GM23338 (cell line): ENCODE results near the gene KMT2C. TPM values are rescaled to one million over a fixed set of nuclear protein-coding genes. Genes with fewer than 3 reads are reported as not detected.
A peak's percentile ranks its signal among the peaks of the same experiment; 100 is the strongest.

Experiments
- ATAC-seq: fragments of 200-7000 bp; cut with Tn5 transposase; 3 replicates; pipeline ENCODE4 v1.9.1; 2020
- DNase-seq: peaks from one replicate; pipeline ENCODE4 v3.0.0-alpha.2; 2015; ENCODE audit warnings: low spot score
- H2AFZ ChIP-seq: fragments of 200-600 bp; sonication (generic); 2 replicates; pipeline ENCODE4 v1.8.0; 2016; ENCODE audit warnings: antibody characterized with exemption, mild to moderate bottlenecking, moderate library complexity
- H3F3A ChIP-seq: fragments of 200-600 bp; sonication (generic); replicated peaks from 2 replicates; pipeline ENCODE4 v1.8.0; 2017; ENCODE audit warnings: antibody characterized with exemption, mixed run types, low read depth
- H3K27ac ChIP-seq: fragments of 200-600 bp; sonication (generic); 2 replicates; pipeline ENCODE4 v1.6.1; 2016; ENCODE audit warnings: low read depth
- H3K27me3 ChIP-seq: fragments of 200-600 bp; sonication (generic); 2 replicates; pipeline ENCODE4 v1.8.0; 2016; ENCODE audit warnings: mild to moderate bottlenecking, mixed run types, moderate library complexity; ENCODE audit not compliant: insufficient read depth
- H3K36me3 ChIP-seq: fragments of 200-600 bp; sonication (generic); 2 replicates; pipeline ENCODE4 v1.8.0; 2016; ENCODE audit warnings: mild to moderate bottlenecking; ENCODE audit not compliant: insufficient read depth
- H3K4me1 ChIP-seq: fragments of 200-600 bp; sonication (generic); 2 replicates; pipeline ENCODE4 v1.8.0; 2016; ENCODE audit warnings: mild to moderate bottlenecking, moderate library complexity; ENCODE audit not compliant: insufficient read depth
- H3K4me2 ChIP-seq: fragments of 200-600 bp; sonication (generic); 2 replicates; pipeline ENCODE4 v1.7.1; 2017; ENCODE audit warnings: mixed run types
- H3K4me3 ChIP-seq: fragments of 200-600 bp; sonication (generic); 2 replicates; pipeline ENCODE4 v1.6.1; 2016; ENCODE audit warnings: mixed run types
- H3K79me2 ChIP-seq: fragments of 200-600 bp; sonication (generic); replicated peaks from 2 replicates; pipeline ENCODE4 v1.8.0; 2017; ENCODE audit warnings: mild to moderate bottlenecking; ENCODE audit not compliant: insufficient read depth
- H3K9me2 ChIP-seq: fragments of 200-600 bp; sonication (generic); 2 replicates; pipeline ENCODE4 v1.8.0; 2017; ENCODE audit not compliant: insufficient read depth
- H4K20me1 ChIP-seq: fragments of 200-600 bp; sonication (generic); replicated peaks from 2 replicates; pipeline ENCODE4 v1.8.0; 2017; ENCODE audit warnings: mild to moderate bottlenecking; ENCODE audit not compliant: insufficient read depth
- H3K27ac Mint-ChIP-seq: 2 replicates; pipeline ENCODE4 v1.8.0; 2020; ENCODE audit warnings: inconsistent platforms, mild to moderate bottlenecking, moderate library complexity, mixed read lengths
- H3K27me3 Mint-ChIP-seq: 3 replicates; pipeline ENCODE4 v1.8.0; 2022; ENCODE audit warnings: low read depth, mild to moderate bottlenecking, moderate library complexity, mixed read lengths, inconsistent platforms; ENCODE audit not compliant: insufficient read depth, poor library complexity
- H3K36me3 Mint-ChIP-seq: 3 replicates; pipeline ENCODE4 v1.8.0; 2021; ENCODE audit warnings: low read depth, mild to moderate bottlenecking, inconsistent platforms, moderate library complexity, mixed read lengths
- H3K4me1 Mint-ChIP-seq: 3 replicates; pipeline ENCODE4 v1.8.0; 2020; ENCODE audit warnings: mild to moderate bottlenecking, inconsistent platforms, mixed read lengths
- H3K4me3 Mint-ChIP-seq: 3 replicates; pipeline ENCODE4 v1.8.0; 2021; ENCODE audit warnings: moderate library complexity, mild to moderate bottlenecking, inconsistent platforms, mixed read lengths
- H3K9me3 Mint-ChIP-seq: 3 replicates; pipeline ENCODE4 v1.8.0; 2020; ENCODE audit warnings: moderate library complexity, mild to moderate bottlenecking, inconsistent platforms, mixed read lengths
- CREB1 ChIP-seq: fragments of 250-450 bp; sonication (Bioruptor Pico); IDR thresholded peaks from 2 replicates; pipeline ENCODE4 v1.5.0; 2020; ENCODE audit warnings: low read depth, mild to moderate bottlenecking, moderate library complexity
- EZH2 ChIP-seq: fragments of 200-600 bp; sonication (generic); IDR thresholded peaks from one replicate; pipeline ENCODE4 v1.8.0; 2017; ENCODE audit warnings: antibody characterized with exemption, mild to moderate bottlenecking, low read depth; ENCODE audit not compliant: unreplicated experiment
- EZH2phosphoT487 ChIP-seq: fragments of 200-600 bp; sonication (generic); IDR thresholded peaks from one replicate; pipeline ENCODE4 v1.8.1; 2018; ENCODE audit warnings: antibody characterized with exemption; ENCODE audit not compliant: unreplicated experiment
- JUNB ChIP-seq: IDR thresholded peaks from one replicate; pipeline ENCODE4 v1.6.1; 2016; ENCODE audit warnings: antibody characterized with exemption; ENCODE audit not compliant: unreplicated experiment
- NANOG ChIP-seq: IDR thresholded peaks from 2 replicates; pipeline ENCODE4 v1.6.1; 2016; ENCODE audit warnings: antibody characterized with exemption, borderline replicate concordance
- POLR2AphosphoS5 ChIP-seq: IDR thresholded peaks from 2 replicates; pipeline ENCODE4 v1.6.1; 2016; ENCODE audit warnings: antibody characterized with exemption, low read depth
- STAT1 ChIP-seq: IDR thresholded peaks from one replicate; pipeline ENCODE4 v1.6.1; 2016; ENCODE audit warnings: antibody characterized with exemption; ENCODE audit not compliant: unreplicated experiment
- ZNF114 ChIP-seq: fragments of 250-450 bp; sonication (Bioruptor Pico); IDR thresholded peaks from 2 replicates; pipeline ENCODE4 v1.5.0; 2020; ENCODE audit warnings: mild to moderate bottlenecking, moderate library complexity
- ZNF331 ChIP-seq: fragments of 250-450 bp; sonication (Bioruptor Pico); IDR thresholded peaks from 2 replicates; pipeline ENCODE4 v1.5.0; 2020; ENCODE audit warnings: low read depth, mild to moderate bottlenecking, moderate library complexity
- polyA plus RNA-seq: library from polyadenylated mRNA; unstranded; fragments of >200 nt; fragmentation: Nextera tagmentation; extraction: Ambion mirVana; gene quantifications from 2 replicates; pipeline ENCODE4 v1.2.1, GENCODE V29; 2016
- total RNA-seq: library from RNA; depleted of rRNA; stranded (reverse); fragments of >200 nt; shearing (Covaris generic); gene quantifications from 2 replicates; pipeline ENCODE4 v1.2.3, GENCODE V29; 2014
- TF ChIP-seq, protein P1 (sequence below): IDR thresholded peaks from 2 replicates; pipeline ENCODE4 v1.6.1; 2016; ENCODE audit warnings: antibody characterized with exemption
- TF ChIP-seq, protein P2 (sequence below): IDR thresholded peaks from one replicate; pipeline ENCODE4 v1.6.1; 2018; ENCODE audit warnings: antibody characterized with exemption; ENCODE audit not compliant: unreplicated experiment
- TF ChIP-seq, protein P3 (sequence below): fragments of 250-450 bp; sonication (Bioruptor Pico); IDR thresholded peaks from 2 replicates; pipeline ENCODE4 v1.5.0; 2020; ENCODE audit warnings: mild to moderate bottlenecking, moderate library complexity
- TF ChIP-seq, protein P4 (sequence below), 2 experiments: fragments of 200-600 bp in 1 of 2; sonication (generic) in 1 of 2; conservative IDR thresholded peaks; 2 replicates each; pipeline versions ENCODE4 v1.5.1 to v1.6.1; 2016 to 2017; ENCODE audit warnings: antibody characterized with exemption in 2 of 2, low read depth in 2 of 2, mild to moderate bottlenecking in 2 of 2, moderate library complexity in 1 of 2

Gene KMT2C
- total and polyA plus RNA-seq, 2 experiments from 2014 or later, result 11.4 to 39.0 TPM

DNA sequence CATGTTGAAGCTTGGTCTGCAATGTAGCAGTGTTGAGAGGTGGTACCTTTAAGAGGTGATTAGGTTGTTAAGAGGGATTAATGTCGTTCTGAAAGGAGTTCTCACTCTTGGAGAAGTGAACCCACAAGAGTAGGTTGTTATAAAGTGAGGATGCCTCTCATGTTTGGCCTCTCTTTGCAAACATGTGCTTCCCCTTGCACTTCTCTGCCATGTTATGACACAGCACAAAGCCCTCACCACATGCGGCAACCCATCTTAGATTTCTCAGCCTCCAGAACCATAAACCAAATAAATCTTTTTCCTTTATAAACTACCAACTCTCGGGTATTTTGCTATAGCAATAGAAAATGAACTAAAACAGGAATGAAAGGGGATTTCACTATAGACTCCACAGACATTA, 66.3 kb downstream of the KMT2C start:
- no peaks in the 10 kb centered on the region for H3K27me3 ChIP-seq
- H3K9me2 ChIP-seq, result no peaks in the 10 kb centered on the region
- H4K20me1 ChIP-seq, result peaks cover 3% of the 10 kb centered on the region; the same call in 1 of the 2 replicates
- no peak for DNase-seq
- TF ChIP-seq, protein P1, sequence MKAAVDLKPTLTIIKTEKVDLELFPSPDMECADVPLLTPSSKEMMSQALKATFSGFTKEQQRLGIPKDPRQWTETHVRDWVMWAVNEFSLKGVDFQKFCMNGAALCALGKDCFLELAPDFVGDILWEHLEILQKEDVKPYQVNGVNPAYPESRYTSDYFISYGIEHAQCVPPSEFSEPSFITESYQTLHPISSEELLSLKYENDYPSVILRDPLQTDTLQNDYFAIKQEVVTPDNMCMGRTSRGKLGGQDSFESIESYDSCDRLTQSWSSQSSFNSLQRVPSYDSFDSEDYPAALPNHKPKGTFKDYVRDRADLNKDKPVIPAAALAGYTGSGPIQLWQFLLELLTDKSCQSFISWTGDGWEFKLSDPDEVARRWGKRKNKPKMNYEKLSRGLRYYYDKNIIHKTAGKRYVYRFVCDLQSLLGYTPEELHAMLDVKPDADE, result no peak
- TF ChIP-seq, protein P2, sequence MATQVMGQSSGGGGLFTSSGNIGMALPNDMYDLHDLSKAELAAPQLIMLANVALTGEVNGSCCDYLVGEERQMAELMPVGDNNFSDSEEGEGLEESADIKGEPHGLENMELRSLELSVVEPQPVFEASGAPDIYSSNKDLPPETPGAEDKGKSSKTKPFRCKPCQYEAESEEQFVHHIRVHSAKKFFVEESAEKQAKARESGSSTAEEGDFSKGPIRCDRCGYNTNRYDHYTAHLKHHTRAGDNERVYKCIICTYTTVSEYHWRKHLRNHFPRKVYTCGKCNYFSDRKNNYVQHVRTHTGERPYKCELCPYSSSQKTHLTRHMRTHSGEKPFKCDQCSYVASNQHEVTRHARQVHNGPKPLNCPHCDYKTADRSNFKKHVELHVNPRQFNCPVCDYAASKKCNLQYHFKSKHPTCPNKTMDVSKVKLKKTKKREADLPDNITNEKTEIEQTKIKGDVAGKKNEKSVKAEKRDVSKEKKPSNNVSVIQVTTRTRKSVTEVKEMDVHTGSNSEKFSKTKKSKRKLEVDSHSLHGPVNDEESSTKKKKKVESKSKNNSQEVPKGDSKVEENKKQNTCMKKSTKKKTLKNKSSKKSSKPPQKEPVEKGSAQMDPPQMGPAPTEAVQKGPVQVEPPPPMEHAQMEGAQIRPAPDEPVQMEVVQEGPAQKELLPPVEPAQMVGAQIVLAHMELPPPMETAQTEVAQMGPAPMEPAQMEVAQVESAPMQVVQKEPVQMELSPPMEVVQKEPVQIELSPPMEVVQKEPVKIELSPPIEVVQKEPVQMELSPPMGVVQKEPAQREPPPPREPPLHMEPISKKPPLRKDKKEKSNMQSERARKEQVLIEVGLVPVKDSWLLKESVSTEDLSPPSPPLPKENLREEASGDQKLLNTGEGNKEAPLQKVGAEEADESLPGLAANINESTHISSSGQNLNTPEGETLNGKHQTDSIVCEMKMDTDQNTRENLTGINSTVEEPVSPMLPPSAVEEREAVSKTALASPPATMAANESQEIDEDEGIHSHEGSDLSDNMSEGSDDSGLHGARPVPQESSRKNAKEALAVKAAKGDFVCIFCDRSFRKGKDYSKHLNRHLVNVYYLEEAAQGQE, result no peak
- TF ChIP-seq CREB1 (CRISPR knock-in tag) (no peak), JUNB (no peak), ZNF331 (CRISPR knock-in tag) (no peak), STAT1 (no peak), EZH2 (no peak), EZH2phosphoT487 (no peak), NANOG (no peak), POLR2AphosphoS5 (no peak), ZNF114 (no peak)
- TF ChIP-seq, protein P3, sequence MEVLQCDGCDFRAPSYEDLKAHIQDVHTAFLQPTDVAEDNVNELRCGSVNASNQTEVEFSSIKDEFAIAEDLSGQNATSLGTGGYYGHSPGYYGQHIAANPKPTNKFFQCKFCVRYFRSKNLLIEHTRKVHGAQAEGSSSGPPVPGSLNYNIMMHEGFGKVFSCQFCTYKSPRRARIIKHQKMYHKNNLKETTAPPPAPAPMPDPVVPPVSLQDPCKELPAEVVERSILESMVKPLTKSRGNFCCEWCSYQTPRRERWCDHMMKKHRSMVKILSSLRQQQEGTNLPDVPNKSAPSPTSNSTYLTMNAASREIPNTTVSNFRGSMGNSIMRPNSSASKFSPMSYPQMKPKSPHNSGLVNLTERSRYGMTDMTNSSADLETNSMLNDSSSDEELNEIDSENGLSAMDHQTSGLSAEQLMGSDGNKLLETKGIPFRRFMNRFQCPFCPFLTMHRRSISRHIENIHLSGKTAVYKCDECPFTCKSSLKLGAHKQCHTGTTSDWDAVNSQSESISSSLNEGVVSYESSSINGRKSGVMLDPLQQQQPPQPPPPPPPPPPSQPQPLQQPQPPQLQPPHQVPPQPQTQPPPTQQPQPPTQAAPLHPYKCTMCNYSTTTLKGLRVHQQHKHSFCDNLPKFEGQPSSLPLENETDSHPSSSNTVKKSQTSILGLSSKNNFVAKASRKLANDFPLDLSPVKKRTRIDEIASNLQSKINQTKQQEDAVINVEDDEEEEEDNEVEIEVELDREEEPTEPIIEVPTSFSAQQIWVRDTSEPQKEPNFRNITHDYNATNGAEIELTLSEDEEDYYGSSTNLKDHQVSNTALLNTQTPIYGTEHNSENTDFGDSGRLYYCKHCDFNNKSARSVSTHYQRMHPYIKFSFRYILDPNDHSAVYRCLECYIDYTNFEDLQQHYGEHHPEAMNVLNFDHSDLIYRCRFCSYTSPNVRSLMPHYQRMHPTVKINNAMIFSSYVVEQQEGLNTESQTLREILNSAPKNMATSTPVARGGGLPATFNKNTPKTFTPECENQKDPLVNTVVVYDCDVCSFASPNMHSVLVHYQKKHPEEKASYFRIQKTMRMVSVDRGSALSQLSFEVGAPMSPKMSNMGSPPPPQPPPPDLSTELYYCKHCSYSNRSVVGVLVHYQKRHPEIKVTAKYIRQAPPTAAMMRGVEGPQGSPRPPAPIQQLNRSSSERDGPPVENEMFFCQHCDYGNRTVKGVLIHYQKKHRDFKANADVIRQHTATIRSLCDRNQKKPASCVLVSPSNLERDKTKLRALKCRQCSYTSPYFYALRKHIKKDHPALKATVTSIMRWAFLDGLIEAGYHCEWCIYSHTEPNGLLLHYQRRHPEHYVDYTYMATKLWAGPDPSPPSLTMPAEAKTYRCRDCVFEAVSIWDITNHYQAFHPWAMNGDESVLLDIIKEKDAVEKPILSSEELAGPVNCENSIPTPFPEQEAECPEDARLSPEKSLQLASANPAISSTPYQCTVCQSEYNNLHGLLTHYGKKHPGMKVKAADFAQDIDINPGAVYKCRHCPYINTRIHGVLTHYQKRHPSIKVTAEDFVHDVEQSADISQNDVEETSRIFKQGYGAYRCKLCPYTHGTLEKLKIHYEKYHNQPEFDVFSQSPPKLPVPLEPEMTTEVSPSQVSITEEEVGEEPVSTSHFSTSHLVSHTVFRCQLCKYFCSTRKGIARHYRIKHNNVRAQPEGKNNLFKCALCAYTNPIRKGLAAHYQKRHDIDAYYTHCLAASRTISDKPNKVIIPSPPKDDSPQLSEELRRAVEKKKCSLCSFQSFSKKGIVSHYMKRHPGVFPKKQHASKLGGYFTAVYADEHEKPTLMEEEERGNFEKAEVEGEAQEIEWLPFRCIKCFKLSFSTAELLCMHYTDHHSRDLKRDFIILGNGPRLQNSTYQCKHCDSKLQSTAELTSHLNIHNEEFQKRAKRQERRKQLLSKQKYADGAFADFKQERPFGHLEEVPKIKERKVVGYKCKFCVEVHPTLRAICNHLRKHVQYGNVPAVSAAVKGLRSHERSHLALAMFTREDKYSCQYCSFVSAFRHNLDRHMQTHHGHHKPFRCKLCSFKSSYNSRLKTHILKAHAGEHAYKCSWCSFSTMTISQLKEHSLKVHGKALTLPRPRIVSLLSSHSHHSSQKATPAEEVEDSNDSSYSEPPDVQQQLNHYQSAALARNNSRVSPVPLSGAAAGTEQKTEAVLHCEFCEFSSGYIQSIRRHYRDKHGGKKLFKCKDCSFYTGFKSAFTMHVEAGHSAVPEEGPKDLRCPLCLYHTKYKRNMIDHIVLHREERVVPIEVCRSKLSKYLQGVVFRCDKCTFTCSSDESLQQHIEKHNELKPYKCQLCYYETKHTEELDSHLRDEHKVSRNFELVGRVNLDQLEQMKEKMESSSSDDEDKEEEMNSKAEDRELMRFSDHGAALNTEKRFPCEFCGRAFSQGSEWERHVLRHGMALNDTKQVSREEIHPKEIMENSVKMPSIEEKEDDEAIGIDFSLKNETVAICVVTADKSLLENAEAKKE (CRISPR knock-in tag), result no peak
- TF ChIP-seq, protein P4, sequence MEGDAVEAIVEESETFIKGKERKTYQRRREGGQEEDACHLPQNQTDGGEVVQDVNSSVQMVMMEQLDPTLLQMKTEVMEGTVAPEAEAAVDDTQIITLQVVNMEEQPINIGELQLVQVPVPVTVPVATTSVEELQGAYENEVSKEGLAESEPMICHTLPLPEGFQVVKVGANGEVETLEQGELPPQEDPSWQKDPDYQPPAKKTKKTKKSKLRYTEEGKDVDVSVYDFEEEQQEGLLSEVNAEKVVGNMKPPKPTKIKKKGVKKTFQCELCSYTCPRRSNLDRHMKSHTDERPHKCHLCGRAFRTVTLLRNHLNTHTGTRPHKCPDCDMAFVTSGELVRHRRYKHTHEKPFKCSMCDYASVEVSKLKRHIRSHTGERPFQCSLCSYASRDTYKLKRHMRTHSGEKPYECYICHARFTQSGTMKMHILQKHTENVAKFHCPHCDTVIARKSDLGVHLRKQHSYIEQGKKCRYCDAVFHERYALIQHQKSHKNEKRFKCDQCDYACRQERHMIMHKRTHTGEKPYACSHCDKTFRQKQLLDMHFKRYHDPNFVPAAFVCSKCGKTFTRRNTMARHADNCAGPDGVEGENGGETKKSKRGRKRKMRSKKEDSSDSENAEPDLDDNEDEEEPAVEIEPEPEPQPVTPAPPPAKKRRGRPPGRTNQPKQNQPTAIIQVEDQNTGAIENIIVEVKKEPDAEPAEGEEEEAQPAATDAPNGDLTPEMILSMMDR (conservative IDR thresholded peaks at IDR 0.05; ENCODE audit: low read depth in 2 of 2), result no peak
- H3K4me3 Mint-ChIP-seq, result no peak overlapping the region
- no peak overlapping the region for H2AFZ ChIP-seq
- peaks cover 9% of the 10 kb centered on the region; the same call in 1 of the 3 replicates for H3K36me3 Mint-ChIP-seq
- no peak overlapping the region for H3K4me2 ChIP-seq
- no peak overlapping the region for H3K4me3 ChIP-seq
- peaks cover 94% of the 10 kb centered on the region for H3K79me2 ChIP-seq
- H3K36me3 ChIP-seq, result no peaks in the 10 kb centered on the region
- no peaks in the 10 kb centered on the region for H3F3A ChIP-seq
- H3K27ac Mint-ChIP-seq, result peak overlapping the region; percentile 34
- no peaks in the 10 kb centered on the region for H3K27me3 Mint-ChIP-seq
- H3K9me3 Mint-ChIP-seq, result peaks cover 3% of the 10 kb centered on the region; the same call in 1 of the 3 replicates
- no peak overlapping the region for H3K27ac ChIP-seq
- no peaks in the 10 kb centered on the region; the same call in 1 of the 2 replicates for H3K4me1 ChIP-seq
- peaks cover 24% of the 10 kb centered on the region for H3K4me1 Mint-ChIP-seq
- no peak for ATAC-seq
